Articular chondrocyte of knee joint (primary cell): Measurements from ENCODE around the gene SAFB. TPM values are rescaled to one million over a fixed set of nuclear protein-coding genes. Genes with fewer than 3 reads are reported as not detected.

Experiments used
- small RNA-seq: library from RNA; depleted of rRNA; stranded (forward); fragments of <200 nt; gene quantifications from one replicate; pipeline ENCODE3, GENCODE V24; 2012
- total RNA-seq: library from RNA; depleted of rRNA; stranded (reverse); fragments of >200 nt; gene quantifications from 2 replicates; pipeline ENCODE4 v1.2.3, GENCODE V29; 2012

The SAFB gene
- total RNA-seq, result 47.7 and 49.8 TPM in 2 replicates

GRCh38 chr19:5622465-5623396, at the start of gene SAFB, which contains the start of gene SAFB2:
Gene SAFB (plus strand): TSS chr19:5623083. CDS start chr19:5623206, 123 bp downstream.
Gene SAFB2 (minus strand): TSS chr19:5622776. CDS start chr19:5622715, 61 bp downstream.

GRCh38 chr19:5680437-5681368, 57.8 kb downstream of the SAFB start, which contains the start of the genes HSD11B1L and MICOS13:
Gene HSD11B1L (plus strand): TSS chr19:5681027. CDS start chr19:5684833, 3,806 bp downstream.
Gene MICOS13 (minus strand): TSS chr19:5680516. CDS start chr19:5680486, 30 bp downstream.

GRCh38 chr19:5690125-5690954, 67.5 kb downstream of the SAFB start, which contains the start of gene RPL36:
Gene RPL36 (plus strand): TSS chr19:5690295. CDS start chr19:5690508, 213 bp downstream.

Small RNA genes within 50 kb of the gene (small RNA-seq; reads per million reads assigned to genes)
- not detected for gene SNRPEP4

Other genes with a start within 250 kb of the SAFB start
- gene ZNRF4, start 167.7 kb upstream of the SAFB start, total RNA-seq, result not detected in 2 replicates
- 0.32 TPM in 1 of 2 replicates, not detected in the other for gene TINCR, start 55.1 kb upstream of the SAFB start, total RNA-seq
- 33.6 and 44.4 TPM in 2 replicates for gene SAFB2, start 307 bp upstream of the SAFB start, total RNA-seq
- gene MICOS13, start 57.4 kb downstream of the SAFB start, total RNA-seq, result 20.0 and 22.2 TPM in 2 replicates
- gene HSD11B1L, start 57.9 kb downstream of the SAFB start, total RNA-seq, result 8.4 and 9.2 TPM in 2 replicates
- 187 and 273 TPM in 2 replicates for gene RPL36, start 67.2 kb downstream of the SAFB start, total RNA-seq
- 49.0 and 70.6 TPM in 2 replicates for gene LONP1, start 97.1 kb downstream of the SAFB start, total RNA-seq
- gene CATSPERD, start 97.6 kb downstream of the SAFB start, total RNA-seq, result not detected in 2 replicates
- 0.11 and 0.39 TPM in 2 replicates for gene PRR22, start 161.7 kb downstream of the SAFB start, total RNA-seq
- 18.7 and 23.8 TPM in 2 replicates for gene DUS3L, start 168.1 kb downstream of the SAFB start, total RNA-seq
- gene NRTN, start 182.0 kb downstream of the SAFB start, total RNA-seq, result 0.13 TPM in 1 of 2 replicates, not detected in the other
- not detected in 2 replicates for gene FUT6, start 216.6 kb downstream of the SAFB start, total RNA-seq
- gene FUT3, start 228.4 kb downstream of the SAFB start, total RNA-seq, result not detected in 2 replicates
- not detected in 2 replicates for gene FUT5, start 247.5 kb downstream of the SAFB start, total RNA-seq